Effector memory CD8-positive, alpha-beta T cell (primary cell): ENCODE measurements around the gene ALPG.
"Not testable (repeated sequence)": the region's sequence is repeated elsewhere in the genome, so short reads cannot be mapped to it uniquely, and the experiment has no call there.

ENCODE experiments used
- ATAC-seq: fragments of 150-1000 bp; cut with Tn5 transposase; replicated peaks from 2 replicates; pipeline ENCODE4 v1.10.0; 2021; ENCODE audit warnings: mild to moderate bottlenecking, moderate library complexity
- DNase-seq, 3 experiments: peaks; one replicate each; pipeline ENCODE4 v3.0.0; 2021
- H3K27ac Mint-ChIP-seq, 2 donors: one replicate each; pipeline ENCODE4 v1.8.0; 2022; ENCODE audit warnings: mild to moderate bottlenecking in 2 of 2, mixed read lengths in 2 of 2, moderate library complexity in 2 of 2
- H3K27me3 Mint-ChIP-seq, 2 donors: one replicate each; pipeline ENCODE4 v1.8.0; 2022; ENCODE audit warnings: mixed read lengths in 2 of 2
- H3K36me3 Mint-ChIP-seq: one replicate; pipeline ENCODE4 v1.8.0; 2022; ENCODE audit warnings: mild to moderate bottlenecking, moderate library complexity, mixed read lengths; ENCODE audit not compliant: insufficient read depth
- H3K4me1 Mint-ChIP-seq, 2 donors: one replicate each; pipeline ENCODE4 v1.8.0; 2022; ENCODE audit warnings: low read depth in 2 of 2, mixed read lengths in 2 of 2
- H3K4me3 Mint-ChIP-seq, 2 donors: one replicate each; pipeline ENCODE4 v1.8.0; 2022; ENCODE audit warnings: mild to moderate bottlenecking in 2 of 2, mixed read lengths in 2 of 2, moderate library complexity in 2 of 2
- H3K9me3 Mint-ChIP-seq, 2 donors: one replicate each; pipeline ENCODE4 v1.8.0; 2022; ENCODE audit warnings: mixed read lengths in 2 of 2

Gene ALPG

GRCh38 chr2:232447638-232448303 lies 41.1 kb downstream of the ALPG start:
- H3K4me3 Mint-ChIP-seq = no peak overlapping the region
- ATAC-seq = no peak
- H3K27me3 Mint-ChIP-seq = peaks cover 0 to 23% of the 10 kb centered on the region in 2 donors
- peaks cover 3% of the 10 kb centered on the region for H3K36me3 Mint-ChIP-seq
- no peak for DNase-seq
- H3K4me1 Mint-ChIP-seq = peaks cover 0 to 6% of the 10 kb centered on the region in 2 donors
- H3K9me3 Mint-ChIP-seq = no peaks in the 10 kb centered on the region
- H3K27ac Mint-ChIP-seq = no peak overlapping the region

- ATAC-seq = no peak
- Mint-ChIP-seq H3K27ac (no peak overlapping the region), H3K36me3 (peaks cover 3% of the 10 kb centered on the region)
These were observed 41.7 kb downstream of the ALPG start for GRCh38 chr2:232448304-232448690.

GRCh38 chr2:232449964-232450363 lies 43.3 kb downstream of the ALPG start:
- H3K9me3 Mint-ChIP-seq = no peaks in the 10 kb centered on the region
- H3K4me1 Mint-ChIP-seq = peaks cover 0 to 6% of the 10 kb centered on the region in 2 donors
- H3K36me3 Mint-ChIP-seq = peaks cover 6% of the 10 kb centered on the region
- ATAC-seq = no peak
- DNase-seq = no peak
- H3K4me3 Mint-ChIP-seq = no peak overlapping the region
- H3K27ac Mint-ChIP-seq = no peak overlapping the region
- H3K27me3 Mint-ChIP-seq = peaks cover 0 to 37% of the 10 kb centered on the region in 2 donors

More at GRCh38 chr2:232448304-232448690, 41.7 kb downstream of the ALPG start:
- Mint-ChIP-seq H3K27me3 (peaks cover 0 to 27% of the 10 kb centered on the region in 2 donors), H3K9me3 (no peaks in the 10 kb centered on the region), H3K4me1 (peaks cover 0 to 6% of the 10 kb centered on the region in 2 donors), H3K4me3 (no peak overlapping the region)
- DNase-seq = no peak

GRCh38 chr2:232451645-232452044 lies 45.0 kb downstream of the ALPG start:
- H3K4me3 Mint-ChIP-seq, H3K4me1 Mint-ChIP-seq, H3K36me3 Mint-ChIP-seq, H3K27ac Mint-ChIP-seq, DNase-seq, ATAC-seq, H3K9me3 Mint-ChIP-seq: not testable (repeated sequence)
- peaks cover 9 to 52% of the 10 kb centered on the region in 2 donors for H3K27me3 Mint-ChIP-seq

- Mint-ChIP-seq H3K4me3 (no peak overlapping the region), H3K27ac (no peak overlapping the region), H3K36me3 (peaks cover 6% of the 10 kb centered on the region), H3K9me3 (no peaks in the 10 kb centered on the region), H3K4me1 (peaks cover 0 to 2% of the 10 kb centered on the region in 2 donors), H3K27me3 (peaks cover 9 to 71% of the 10 kb centered on the region in 2 donors)
- no peak for DNase-seq
- no peak for ATAC-seq
These were observed 48.0 kb downstream of the ALPG start for GRCh38 chr2:232454630-232455029.

GRCh38 chr2:232455426-232456255 lies 49.0 kb downstream of the ALPG start, which contains the start of gene ALPI:
ALPI (plus strand) TSS chr2:232456153; CDS start chr2:232456200, 47 bp downstream.
- no peaks in the 10 kb centered on the region for H3K9me3 Mint-ChIP-seq

GRCh38 chr2:232456296-232457120 lies 49.9 kb downstream of the ALPG start:
- H3K27ac Mint-ChIP-seq = no peak overlapping the region

More at GRCh38 chr2:232455426-232456255, 49.0 kb downstream of the ALPG start, which contains the start of gene ALPI:
- Mint-ChIP-seq H3K4me3 (no peak within 1 kb of the TSS), H3K27ac (no peak within 1 kb of the TSS), H3K27me3 (peaks cover 17 to 74% of the 10 kb centered on the region in 2 donors), H3K4me1 (peaks cover 0 to 2% of the 10 kb centered on the region in 2 donors), H3K36me3 (peaks cover 6% of the 10 kb centered on the region)
- DNase-seq (no peak), ATAC-seq (no peak)

GRCh38 chr2:232457121-232458011 lies 50.7 kb downstream of the ALPG start:
- Mint-ChIP-seq H3K36me3 (peaks cover 9% of the 10 kb centered on the region), H3K4me3 (no peak overlapping the region), H3K4me1 (peaks cover 0 to 2% of the 10 kb centered on the region in 2 donors), H3K9me3 (no peaks in the 10 kb centered on the region), H3K27ac (no peak overlapping the region), H3K27me3 (peaks cover 17 to 74% of the 10 kb centered on the region in 2 donors)
- ATAC-seq (no peak), DNase-seq (no peak)

More at GRCh38 chr2:232456296-232457120, 49.9 kb downstream of the ALPG start:
- Mint-ChIP-seq H3K4me3 (no peak overlapping the region), H3K4me1 (peaks cover 0 to 2% of the 10 kb centered on the region in 2 donors), H3K27me3 (peaks cover 17 to 74% of the 10 kb centered on the region in 2 donors), H3K36me3 (peaks cover 9% of the 10 kb centered on the region), H3K9me3 (no peaks in the 10 kb centered on the region)
- DNase-seq (no peak), ATAC-seq (no peak)

GRCh38 chr2:232458051-232458660 lies 51.5 kb downstream of the ALPG start:
- DNase-seq (no peak), ATAC-seq (no peak)
- H3K27me3 Mint-ChIP-seq = peaks cover 17 to 66% of the 10 kb centered on the region in 2 donors
- H3K4me3 Mint-ChIP-seq = no peak overlapping the region
- peaks cover 0 to 2% of the 10 kb centered on the region in 2 donors for H3K4me1 Mint-ChIP-seq
- no peak overlapping the region for H3K27ac Mint-ChIP-seq
- H3K36me3 Mint-ChIP-seq = peaks cover 6% of the 10 kb centered on the region
- no peaks in the 10 kb centered on the region for H3K9me3 Mint-ChIP-seq

GRCh38 chr2:232458661-232459418 lies 52.2 kb downstream of the ALPG start:
- Mint-ChIP-seq H3K4me1 (peaks cover 0 to 2% of the 10 kb centered on the region in 2 donors), H3K9me3 (no peaks in the 10 kb centered on the region), H3K27me3 (peaks cover 17 to 69% of the 10 kb centered on the region in 2 donors), H3K4me3 (no peak overlapping the region), H3K27ac (no peak overlapping the region), H3K36me3 (peaks cover 6% of the 10 kb centered on the region)
- DNase-seq (no peak), ATAC-seq (no peak)

GRCh38 chr2:232459419-232460035 lies 52.9 kb downstream of the ALPG start:
- ATAC-seq (no peak), DNase-seq (no peak)
- H3K9me3 Mint-ChIP-seq = no peaks in the 10 kb centered on the region
- H3K4me1 Mint-ChIP-seq = peaks cover 0 to 2% of the 10 kb centered on the region in 2 donors
- peaks cover 17 to 67% of the 10 kb centered on the region in 2 donors for H3K27me3 Mint-ChIP-seq
- no peak overlapping the region for H3K27ac Mint-ChIP-seq
- H3K4me3 Mint-ChIP-seq = no peak overlapping the region
- peaks cover 3% of the 10 kb centered on the region for H3K36me3 Mint-ChIP-seq
